ENCODE measurements around the gene PPP1R27. TPM values are rescaled to one million over a fixed set of nuclear protein-coding genes. Genes with fewer than 3 reads are reported as not detected.

PPP1R27 gene
- polyA plus RNA-seq, 3 donors from 2014 or later: not detected

- peak overlapping the region in 5 of 6 donors; percentile 39 to 76 (median 49) for H3K27ac Mint-ChIP-seq
- peaks cover 34 to 42% of the 10 kb centered on the region in 2 donors for H3K4me1 Mint-ChIP-seq
- DNase-seq: peak in 1 of 3 donors; percentile 46
Measured at GRCh38 chr17:81867170-81867990, 32.5 kb upstream of the PPP1R27 start.

DNA sequence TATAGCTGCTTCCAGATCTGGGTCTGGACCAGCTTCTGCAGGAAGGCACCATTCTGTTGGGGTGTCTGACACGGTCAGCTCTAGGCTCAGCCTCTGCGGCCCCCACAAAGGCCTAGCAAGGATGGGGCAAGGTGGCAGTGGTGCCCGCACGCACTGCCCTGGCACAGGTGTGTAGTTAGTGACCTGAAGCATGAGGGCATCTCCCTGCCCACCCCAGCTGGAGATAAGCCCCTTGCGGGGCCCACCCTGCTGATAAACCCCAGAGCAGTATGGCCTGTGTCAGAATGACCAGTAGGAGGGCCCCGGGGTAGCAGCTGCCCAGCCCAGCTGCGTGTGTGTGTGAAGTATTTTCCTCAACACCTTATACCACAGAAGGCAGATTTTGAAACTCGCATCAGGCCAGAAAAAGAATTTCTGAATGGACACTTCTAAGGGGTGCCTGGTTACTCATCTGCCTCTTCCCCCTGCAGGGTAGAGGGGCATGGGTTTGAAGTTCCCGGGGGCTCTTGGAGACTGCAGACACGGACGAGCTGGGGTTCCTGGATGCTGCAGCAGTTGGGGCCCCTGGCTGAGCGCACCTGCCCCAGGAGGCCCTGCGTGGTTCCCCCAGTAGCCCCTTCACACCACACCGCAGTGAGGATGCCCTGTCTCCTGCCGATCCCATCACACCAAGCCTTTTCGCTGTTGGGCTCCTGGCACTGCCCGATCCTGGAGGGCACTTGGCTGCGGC is 31.8 kb upstream of the PPP1R27 start:
- no peaks in the 10 kb centered on the region for H3K9me3 Mint-ChIP-seq
- peaks cover 22 to 48% (median 32%) of the 10 kb centered on the region in 3 donors for H3K27me3 Mint-ChIP-seq (ENCODE audit: low read depth in 3 of 3)
- H3K4me1 Mint-ChIP-seq: peaks cover 38 to 39% of the 10 kb centered on the region in 2 donors
- H3K4me3 Mint-ChIP-seq: no peak overlapping the region
- H3K27ac Mint-ChIP-seq: peak overlapping the region in 5 of 6 donors; percentile 39 to 76 (median 62)
- peaks cover 0 to 7% (median 0%) of the 10 kb centered on the region in 3 donors for H3K36me3 Mint-ChIP-seq
- no peak for DNase-seq

More at GRCh38 chr17:81867170-81867990, 32.5 kb upstream of the PPP1R27 start:
- Mint-ChIP-seq H3K36me3 (peaks cover 0 to 7% (median 0%) of the 10 kb centered on the region in 3 donors), H3K4me3 (peak overlapping the region in 2 of 5 donors; percentile 6 to 24), H3K27me3 (ENCODE audit: low read depth in 3 of 3) (peaks cover 23 to 46% (median 37%) of the 10 kb centered on the region in 3 donors), H3K9me3 (no peaks in the 10 kb centered on the region)

GRCh38 chr17:81865733-81866439 is 31.0 kb upstream of the PPP1R27 start:
- H3K36me3 Mint-ChIP-seq: peaks cover 0 to 7% (median 0%) of the 10 kb centered on the region in 3 donors
- peak in 1 of 3 donors; percentile 19 for DNase-seq
- peaks cover 21 to 48% (median 33%) of the 10 kb centered on the region in 3 donors for H3K27me3 Mint-ChIP-seq (ENCODE audit: low read depth in 3 of 3)
- no peaks in the 10 kb centered on the region for H3K9me3 Mint-ChIP-seq
- peaks cover 42% of the 10 kb centered on the region in 2 donors for H3K4me1 Mint-ChIP-seq
- H3K4me3 Mint-ChIP-seq: no peak overlapping the region
- peak overlapping the region in 4 of 6 donors; percentile 28 to 62 (median 40) for H3K27ac Mint-ChIP-seq

DNA sequence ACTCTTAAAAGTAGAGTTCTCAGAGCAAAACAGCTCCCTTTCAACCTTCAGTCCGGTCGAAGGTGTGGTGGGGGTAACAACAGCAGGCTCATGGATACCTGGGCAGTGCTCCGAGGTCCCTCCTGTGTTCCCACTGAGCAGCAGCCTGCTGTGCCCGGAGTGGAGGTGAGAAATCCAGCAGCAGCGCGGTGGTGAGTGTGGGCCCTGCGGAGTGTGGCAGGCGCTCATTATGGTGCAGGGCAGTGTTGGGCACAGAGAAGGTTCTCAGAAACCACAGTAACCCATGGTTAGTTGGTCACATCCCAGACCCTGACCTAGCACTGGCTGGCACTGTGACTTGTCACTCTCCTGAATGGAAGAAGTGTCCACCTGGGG is 30.5 kb upstream of the PPP1R27 start:
- Mint-ChIP-seq H3K27me3 (ENCODE audit: low read depth in 3 of 3) (peaks cover 23 to 51% (median 37%) of the 10 kb centered on the region in 3 donors), H3K9me3 (peaks cover 0 to 2% (median 0%) of the 10 kb centered on the region in 6 donors), H3K4me3 (no peak overlapping the region), H3K4me1 (peaks cover 41 to 45% of the 10 kb centered on the region in 2 donors), H3K27ac (peak overlapping the region in 5 of 6 donors; percentile 12 to 62 (median 30)), H3K36me3 (peaks cover 0 to 7% (median 0%) of the 10 kb centered on the region in 3 donors)
- no peak for DNase-seq

GRCh38 chr17:81863833-81864768 is 29.3 kb upstream of the PPP1R27 start:
- Mint-ChIP-seq H3K4me1 (peaks cover 41 to 45% of the 10 kb centered on the region in 2 donors), H3K36me3 (peaks cover 0 to 7% (median 0%) of the 10 kb centered on the region in 3 donors), H3K9me3 (peaks cover 0 to 2% (median under 1%) of the 10 kb centered on the region in 6 donors), H3K27me3 (ENCODE audit: low read depth in 3 of 3) (peaks cover 18 to 49% (median 29%) of the 10 kb centered on the region in 3 donors), H3K4me3 (no peak overlapping the region), H3K27ac (peak overlapping the region in 5 of 6 donors; percentile 34 to 89 (median 88))
- no peak for DNase-seq

GRCh38 chr17:81863123-81863675 is 28.3 kb upstream of the PPP1R27 start:
- no peak for DNase-seq
- peaks cover 18 to 47% (median 29%) of the 10 kb centered on the region in 3 donors for H3K27me3 Mint-ChIP-seq (ENCODE audit: low read depth in 3 of 3)
- H3K9me3 Mint-ChIP-seq: peaks cover 0 to 2% (median under 1%) of the 10 kb centered on the region in 6 donors
- H3K4me3 Mint-ChIP-seq: peak overlapping the region; percentile 50 to 75 (median 69)
- H3K27ac Mint-ChIP-seq: peak overlapping the region; percentile 69 to 90 (median 88)
- H3K4me1 Mint-ChIP-seq: peaks cover 48 to 53% of the 10 kb centered on the region in 2 donors
- H3K36me3 Mint-ChIP-seq: peaks cover 0 to 7% (median 0%) of the 10 kb centered on the region in 3 donors

GRCh38 chr17:81860756-81861568 is 26.1 kb upstream of the PPP1R27 start:
- H3K4me3 Mint-ChIP-seq: peak overlapping the region; percentile 88 to 93 (median 92)
- H3K9me3 Mint-ChIP-seq: peaks cover 0 to 2% (median under 1%) of the 10 kb centered on the region in 6 donors
- H3K36me3 Mint-ChIP-seq: peaks cover 0 to 12% (median 0%) of the 10 kb centered on the region in 3 donors
- H3K4me1 Mint-ChIP-seq: peaks cover 43 to 47% of the 10 kb centered on the region in 2 donors
- H3K27me3 Mint-ChIP-seq (ENCODE audit: low read depth in 3 of 3): peaks cover 12 to 34% (median 19%) of the 10 kb centered on the region in 3 donors
- peak; percentile 99 to 100 (median 100) for DNase-seq
- H3K27ac Mint-ChIP-seq: peak overlapping the region; percentile 93 to 99 (median 98)

DNA sequence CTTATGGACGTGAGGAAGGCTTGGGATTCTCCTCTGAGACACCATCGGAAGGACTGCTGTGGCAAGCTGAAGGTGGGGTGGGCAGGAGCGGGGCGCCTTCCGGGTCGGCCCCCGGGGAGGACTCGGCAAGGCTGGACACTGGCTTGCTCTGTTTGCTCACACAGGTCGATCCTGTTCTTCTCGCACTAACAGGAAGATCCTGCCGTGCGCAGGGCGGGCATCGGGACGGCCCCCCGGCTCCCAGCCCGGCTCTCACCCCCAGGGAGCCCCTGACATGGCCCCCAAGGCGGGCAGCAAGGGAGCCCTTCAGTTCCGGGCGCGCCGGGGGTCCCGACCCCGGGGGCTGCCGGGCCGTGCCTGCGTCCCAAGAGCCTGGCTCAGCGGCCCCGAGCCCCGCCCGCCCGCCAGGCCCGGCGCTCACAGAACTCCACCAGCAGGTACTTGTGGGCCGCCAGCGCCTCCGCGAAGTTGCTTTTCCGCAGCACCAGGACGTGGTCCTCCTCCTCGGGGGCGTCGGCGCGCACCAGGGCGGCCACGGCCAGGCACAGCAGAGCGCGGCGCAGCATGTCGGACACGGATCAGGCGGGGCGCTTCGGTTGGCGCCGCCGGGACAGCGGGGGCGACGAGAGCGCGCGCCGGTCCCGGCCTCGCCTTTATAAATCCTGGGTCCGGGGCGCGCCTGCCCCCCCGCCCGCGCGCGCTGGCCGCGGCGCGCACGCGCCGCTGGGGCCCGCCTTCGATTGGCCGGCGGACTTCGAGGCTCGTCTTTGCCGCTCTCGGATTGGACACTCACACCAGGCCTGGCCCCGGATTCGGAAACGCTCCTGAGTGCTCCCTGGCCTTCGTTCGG is 25.3 kb upstream of the PPP1R27 start, which contains the start of gene P4HB:
Gene P4HB, minus strand, starts transcription at position 630 of the 850 bp plus-strand sequence. Its CDS starts 64 bp downstream, at position 566.
- H3K4me3 Mint-ChIP-seq: peak within 1 kb of the TSS; percentile 92 to 96 (median 93)
- no peak for DNase-seq

GRCh38 chr17:81858967-81859905 is 24.4 kb upstream of the PPP1R27 start:
- Mint-ChIP-seq H3K4me1 (peaks cover 43 to 46% of the 10 kb centered on the region in 2 donors), H3K4me3 (peak overlapping the region; percentile 85 to 96 (median 92)), H3K36me3 (peaks cover 0 to 15% (median 3%) of the 10 kb centered on the region in 3 donors), H3K27ac (peak overlapping the region; percentile 87 to 94 (median 90)), H3K27me3 (ENCODE audit: low read depth in 3 of 3) (peaks cover 12 to 29% (median 12%) of the 10 kb centered on the region in 3 donors), H3K9me3 (peaks cover 0 to 2% (median under 1%) of the 10 kb centered on the region in 6 donors)
- no peak for DNase-seq

More for the DNA sequence above, 25.3 kb upstream of the PPP1R27 start, which contains the start of gene P4HB:
- Mint-ChIP-seq H3K4me1 (peaks cover 43 to 46% of the 10 kb centered on the region in 2 donors), H3K36me3 (peaks cover 0 to 15% (median 3%) of the 10 kb centered on the region in 3 donors), H3K27me3 (ENCODE audit: low read depth in 3 of 3) (peaks cover 12 to 29% (median 14%) of the 10 kb centered on the region in 3 donors), H3K9me3 (peaks cover 0 to 2% (median under 1%) of the 10 kb centered on the region in 6 donors), H3K27ac (peak within 1 kb of the TSS; percentile 93 to 99 (median 98))

Data from immature natural killer cell (primary cell).